GM13976 (cell line): Measurements from ENCODE around the gene CYB5D1.

Experiments used
- DNase-seq: peaks from one replicate; pipeline ENCODE4 v3.0.0; 2012; ENCODE audit warnings: low spot score
- CTCF ChIP-seq: IDR thresholded peaks from 2 replicates; pipeline ENCODE4 v1.5.1; 2012; ENCODE audit warnings: borderline replicate concordance, mild to moderate bottlenecking; ENCODE audit not compliant: insufficient read depth; ENCODE audit errors: extremely low read depth, missing control alignments, control extremely low read depth
- in situ Hi-C: fragments of 300-500 bp; cut with MboI; formaldehyde crosslinking; loops from one replicate; pipeline ENCODE4 v1.12.0; 2022; ENCODE audit warnings: low sequenced_read_pairs, mixed read lengths, inconsistent platforms; ENCODE audit not compliant: unreplicated experiment

CYB5D1 gene

GRCh38 chr17:7852919-7853690 is 4.7 kb upstream of the CYB5D1 start:
- DNase-seq, result no peak
- in situ Hi-C loops, result no loop called here
- no peak for TF ChIP-seq CTCF

DNA sequence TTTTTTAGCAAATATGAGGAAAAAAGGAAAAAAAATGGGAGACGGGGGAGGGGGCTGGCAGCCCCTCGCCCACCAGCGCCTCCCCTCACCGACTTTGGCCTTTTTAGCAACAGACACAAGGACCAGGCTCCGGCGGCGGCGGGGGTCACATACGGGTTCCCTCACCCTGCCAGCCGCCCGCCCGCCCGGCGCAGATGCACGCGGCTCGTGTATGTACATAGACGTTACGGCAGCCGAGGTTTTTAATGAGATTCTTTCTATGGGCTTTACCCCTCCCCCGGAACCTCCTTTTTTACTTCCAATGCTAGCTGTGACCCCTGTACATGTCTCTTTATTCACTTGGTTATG is 4.1 kb upstream of the CYB5D1 start:
- DNase-seq, result no peak
- in situ Hi-C loops, result no loop called here
- no peak for TF ChIP-seq CTCF

DNA sequence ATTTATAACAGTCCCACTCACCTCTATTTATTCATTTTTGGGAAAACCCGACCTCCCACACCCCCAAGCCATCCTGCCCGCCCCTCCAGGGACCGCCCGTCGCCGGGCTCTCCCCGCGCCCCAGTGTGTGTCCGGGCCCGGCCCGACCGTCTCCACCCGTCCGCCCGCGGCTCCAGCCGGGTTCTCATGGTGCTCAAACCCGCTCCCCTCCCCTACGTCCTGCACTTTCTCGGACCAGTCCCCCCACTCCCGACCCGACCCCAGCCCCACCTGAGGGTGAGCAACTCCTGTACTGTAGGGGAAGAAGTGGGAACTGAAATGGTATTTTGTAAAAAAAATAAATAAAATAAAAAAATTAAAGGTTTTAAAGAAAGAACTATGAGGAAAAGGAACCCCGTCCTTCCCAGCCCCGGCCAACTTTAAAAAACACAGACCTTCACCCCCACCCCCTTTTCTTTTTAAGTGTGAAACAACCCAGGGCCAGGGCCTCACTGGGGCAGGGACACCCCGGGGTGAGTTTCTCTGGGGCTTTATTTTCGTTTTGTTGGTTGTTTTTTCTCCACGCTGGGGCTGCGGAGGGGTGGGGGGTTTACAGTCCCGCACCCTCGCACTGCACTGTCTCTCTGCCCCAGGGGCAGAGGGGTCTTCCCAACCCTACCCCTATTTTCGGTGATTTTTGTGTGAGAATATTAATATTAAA is 3.6 kb upstream of the CYB5D1 start:
- in situ Hi-C loops, result no loop called here
- DNase-seq, result no peak
- TF ChIP-seq CTCF, result no peak

DNA sequence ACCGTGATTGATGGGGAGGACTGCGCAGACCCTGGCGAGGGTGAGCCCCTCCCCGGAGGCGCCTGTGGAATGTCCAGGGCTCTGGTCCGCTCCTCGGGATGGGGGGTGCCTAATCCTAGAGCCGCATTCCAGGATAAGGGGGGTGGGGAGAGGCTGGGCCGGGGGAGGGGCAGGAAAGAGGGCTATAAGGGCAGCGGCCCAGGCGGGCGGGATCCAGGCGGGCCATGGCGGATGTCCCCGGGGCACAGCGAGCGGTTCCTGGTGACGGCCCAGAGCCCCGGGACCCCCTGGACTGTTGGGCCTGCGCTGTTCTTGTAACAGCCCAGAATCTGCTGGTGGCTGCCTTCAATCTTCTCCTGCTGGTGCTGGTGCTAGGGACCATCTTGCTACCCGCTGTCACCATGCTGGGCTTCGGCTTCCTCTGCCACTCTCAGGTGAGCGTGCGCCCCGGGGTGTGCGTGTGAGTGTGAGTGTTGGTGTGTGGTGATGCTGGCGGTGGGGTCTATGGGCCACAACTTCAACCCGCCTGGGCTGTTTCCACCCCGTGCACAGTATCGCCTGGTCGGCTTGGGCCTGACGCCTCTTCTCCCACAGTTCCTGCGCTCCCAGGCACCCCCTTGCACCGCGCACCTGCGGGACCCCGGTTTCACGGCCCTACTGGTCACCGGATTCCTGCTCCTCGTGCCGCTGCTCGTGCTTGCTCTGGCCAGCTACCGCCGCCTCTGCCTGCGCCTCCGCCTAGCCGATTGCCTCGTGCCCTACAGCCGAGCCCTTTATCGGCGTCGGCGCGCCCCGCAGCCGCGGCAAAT is 2.7 kb upstream of the CYB5D1 start, which contains the start of gene TMEM88:
Gene TMEM88 (plus strand): TSS at position 216 of the 809 bp plus-strand sequence. CDS start 9 bp downstream, at position 225.
- DNase-seq, result no peak
- no peak for TF ChIP-seq CTCF

DNA sequence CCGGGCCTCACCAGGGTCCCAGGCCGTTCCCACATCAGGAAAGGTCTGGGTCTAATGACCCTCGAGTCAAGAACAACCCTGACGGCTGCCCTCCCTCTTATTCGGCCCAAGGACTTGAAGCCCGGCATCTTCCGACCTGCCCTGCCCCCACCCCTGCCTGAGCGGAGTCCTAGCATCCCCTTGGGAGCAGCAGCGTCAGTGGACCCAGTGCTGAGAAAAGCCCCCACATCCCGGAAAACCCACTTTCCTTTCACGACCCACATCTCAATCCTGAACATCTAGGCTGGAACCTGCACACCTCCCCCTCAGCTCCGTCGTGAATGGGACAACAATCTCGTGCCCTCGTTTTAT is 2.2 kb upstream of the CYB5D1 start:
- DNase-seq, result no peak
- in situ Hi-C loops, result no loop called here
- TF ChIP-seq CTCF, result no peak

More for the DNA sequence above, 2.7 kb upstream of the CYB5D1 start, which contains the start of gene TMEM88:
- in situ Hi-C loops, result no loop called here

DNA sequence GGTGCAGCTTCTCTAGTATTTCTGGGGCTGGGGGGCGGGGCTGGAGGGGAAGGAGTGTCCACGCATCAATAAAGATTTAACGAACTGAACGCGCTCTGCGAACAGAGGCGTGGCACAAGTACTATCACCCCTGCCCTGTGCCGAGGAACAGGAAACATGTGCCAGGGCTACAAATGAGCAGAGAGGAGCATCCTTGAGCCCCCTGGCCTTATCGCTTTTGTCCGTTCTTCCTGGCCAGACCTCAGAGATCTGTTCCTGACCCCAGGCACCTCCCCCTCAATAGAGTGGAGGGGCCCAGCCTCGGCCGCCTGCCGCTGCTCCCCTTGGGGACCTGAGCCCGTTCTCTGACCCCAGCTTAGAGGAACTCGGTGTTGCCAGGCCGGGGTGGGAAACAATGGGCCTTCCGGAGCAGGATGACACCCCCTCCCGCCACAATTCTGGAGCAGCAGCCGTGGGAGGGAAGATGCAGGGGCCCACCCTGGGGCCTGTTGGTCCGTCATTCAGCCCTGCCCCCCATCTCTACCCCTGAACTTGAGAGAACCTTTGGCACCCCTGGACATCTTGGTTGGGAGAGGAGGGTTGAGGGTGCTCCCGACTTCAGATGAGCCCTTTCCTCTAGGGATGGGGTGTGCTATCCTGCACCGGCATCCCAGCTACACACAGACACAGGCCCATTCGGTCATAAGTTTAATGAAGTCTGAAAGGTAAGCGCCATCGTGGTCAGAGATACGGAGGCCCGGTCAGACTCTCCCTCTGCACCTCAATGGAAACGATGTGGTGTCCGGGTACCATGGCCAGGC is 1.6 kb upstream of the CYB5D1 start:
- no peak for TF ChIP-seq CTCF
- in situ Hi-C loops, result no loop called here
- DNase-seq, result no peak
